ENCODE measurements around the gene NAGPA.

The NAGPA gene

DNA sequence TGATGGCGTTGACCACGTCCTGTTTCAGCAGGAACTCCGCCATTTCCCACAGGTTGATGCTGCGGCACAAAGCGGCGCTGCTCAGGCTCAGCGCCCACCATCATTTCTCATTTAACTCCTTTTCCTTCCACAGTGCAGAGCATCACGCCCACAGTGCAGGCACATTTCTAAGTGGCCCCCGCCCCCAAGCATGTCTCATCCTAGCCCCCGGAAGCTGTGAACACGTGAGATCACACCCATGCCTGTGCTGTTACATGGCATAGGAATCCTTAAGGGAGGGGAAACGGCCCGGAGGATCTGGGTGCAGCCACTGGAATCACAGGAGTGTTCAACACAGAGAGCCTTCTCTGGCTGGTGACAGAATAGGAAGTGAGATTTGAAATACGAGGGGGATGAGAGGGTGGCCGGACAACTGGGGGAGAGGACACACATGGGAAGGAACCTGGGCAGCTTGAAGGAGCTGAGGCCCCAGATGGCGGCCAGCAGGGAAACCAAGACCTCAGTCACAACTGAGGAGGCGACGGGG, 4.7 kb downstream of the NAGPA start:
- no peak for DNase-seq (ENCODE audit: low read depth in 3 of 3, low spot score in 1 of 3)

DNA sequence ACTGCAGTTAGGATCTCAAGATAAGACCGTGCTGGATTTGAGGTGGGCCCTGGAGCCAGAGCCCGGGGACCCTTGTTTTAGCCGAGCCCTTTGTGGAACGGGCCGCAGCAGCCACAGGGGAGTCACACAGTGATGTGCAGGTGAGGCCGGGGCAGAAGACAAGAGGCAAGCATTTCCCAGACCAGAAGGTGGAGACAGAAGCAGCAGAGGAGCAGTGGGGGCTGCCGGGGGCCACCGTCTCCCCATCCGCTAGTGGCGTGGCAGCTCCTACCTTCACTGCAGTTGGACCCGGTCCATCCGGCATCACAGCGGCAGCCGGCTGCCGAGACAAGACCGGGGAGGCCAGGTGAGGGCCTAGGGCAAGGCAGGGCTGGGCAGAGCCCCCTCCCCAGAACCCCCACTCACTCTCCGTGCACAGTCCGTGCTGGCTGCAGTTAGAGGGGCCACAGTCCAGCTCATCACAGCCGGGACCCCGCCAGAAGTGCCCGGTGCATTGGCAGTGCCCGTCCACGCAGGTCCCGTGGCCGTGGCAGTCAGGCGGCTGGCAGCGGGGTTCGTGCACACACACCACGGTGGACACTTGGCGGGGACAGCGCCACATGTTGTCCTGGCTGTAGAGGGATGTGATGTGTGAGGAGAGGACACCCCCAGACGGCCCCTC, 6.0 kb downstream of the NAGPA start:
- no peak for DNase-seq (ENCODE audit: low read depth in 3 of 3, low spot score in 1 of 3)

DNA sequence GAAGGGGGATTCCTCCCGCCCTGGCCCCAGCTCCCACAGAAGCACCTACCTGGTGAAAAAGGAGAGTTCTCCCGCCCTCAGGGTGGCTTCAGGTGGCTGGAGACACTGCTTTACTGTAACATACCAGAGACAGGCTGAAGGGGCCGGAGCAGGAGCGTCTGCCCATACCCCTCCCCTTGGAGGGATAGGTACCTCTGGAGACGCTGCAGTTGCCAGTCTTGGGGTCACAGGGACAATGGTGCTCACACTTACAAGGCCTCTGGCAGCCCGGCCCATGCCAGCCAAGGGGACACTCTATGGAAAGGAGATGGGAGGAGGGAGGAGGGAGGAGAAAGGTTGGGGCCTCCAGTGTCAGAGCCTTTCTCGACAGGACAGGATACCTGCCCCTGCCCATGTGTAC, 6.6 kb downstream of the NAGPA start:
- no peak for DNase-seq (ENCODE audit: low read depth in 3 of 3, low spot score in 1 of 3)

DNA sequence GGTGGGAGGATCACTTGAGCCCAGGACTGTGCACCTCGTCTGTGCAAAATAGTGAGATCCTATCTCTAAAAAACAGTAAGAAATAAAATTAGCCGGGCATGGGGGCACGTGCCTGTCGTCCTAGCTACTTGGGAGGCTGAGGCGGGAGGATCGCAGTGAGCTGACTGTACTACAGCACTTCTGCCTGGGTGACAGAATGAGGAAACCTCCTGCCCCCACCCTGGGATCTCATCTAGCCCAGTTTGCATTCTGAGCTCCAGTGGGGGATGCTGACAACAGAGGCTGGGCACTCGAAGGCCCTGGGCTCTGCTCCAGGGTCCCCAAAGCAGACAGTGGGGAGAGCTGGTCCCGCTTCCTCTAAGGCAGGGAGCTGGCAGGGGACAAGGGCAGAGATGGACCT, 7.1 kb downstream of the NAGPA start:
- no peak for DNase-seq (ENCODE audit: low read depth in 3 of 3, low spot score in 1 of 3)

DNA sequence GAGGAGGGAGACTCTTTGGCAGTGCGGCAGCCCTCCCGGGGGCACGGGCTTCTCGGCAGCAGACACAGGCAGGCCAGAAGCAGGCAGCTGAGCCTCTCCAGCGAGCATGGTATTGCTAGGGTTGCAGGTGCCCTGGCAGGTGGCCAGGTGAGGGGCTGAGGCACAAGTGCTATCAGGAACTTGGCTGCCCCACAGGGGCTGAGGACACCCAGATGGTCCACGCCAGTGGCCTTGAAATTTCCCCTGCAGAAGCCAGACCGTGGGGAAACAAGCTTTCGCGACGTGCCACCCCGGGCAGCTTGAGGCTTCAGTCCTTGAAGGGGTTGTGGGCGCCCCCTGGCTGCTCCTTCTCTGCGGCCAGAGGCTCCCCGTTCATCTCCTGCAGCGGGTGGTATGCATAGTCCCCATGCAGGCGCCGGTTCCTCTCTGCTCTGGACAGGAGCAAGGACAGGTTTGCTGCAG, 8.5 kb downstream of the NAGPA start:
- DNase-seq (ENCODE audit: low read depth in 3 of 3, low spot score in 1 of 3) = no peak

DNA sequence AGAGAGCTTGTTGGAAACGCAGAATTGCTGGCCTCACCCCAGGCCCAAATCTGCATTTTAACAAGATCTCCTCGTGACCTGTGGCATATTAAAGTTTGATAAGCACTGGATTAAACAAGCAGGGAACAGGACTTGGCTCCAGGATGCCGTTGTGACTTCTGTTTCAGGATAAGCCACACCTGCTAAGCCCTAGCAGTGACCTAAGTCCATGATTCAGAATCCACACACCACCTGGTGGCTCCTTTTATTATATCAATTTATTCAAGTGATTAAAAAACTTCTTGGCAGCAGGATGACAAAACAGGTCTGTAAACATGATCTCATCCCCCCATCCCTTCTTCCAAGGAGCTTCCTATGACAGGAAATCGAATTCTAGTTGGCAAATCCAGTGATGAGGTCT, 9.1 kb downstream of the NAGPA start:
- DNase-seq (ENCODE audit: low read depth in 3 of 3, low spot score in 1 of 3) = no peak

DNA sequence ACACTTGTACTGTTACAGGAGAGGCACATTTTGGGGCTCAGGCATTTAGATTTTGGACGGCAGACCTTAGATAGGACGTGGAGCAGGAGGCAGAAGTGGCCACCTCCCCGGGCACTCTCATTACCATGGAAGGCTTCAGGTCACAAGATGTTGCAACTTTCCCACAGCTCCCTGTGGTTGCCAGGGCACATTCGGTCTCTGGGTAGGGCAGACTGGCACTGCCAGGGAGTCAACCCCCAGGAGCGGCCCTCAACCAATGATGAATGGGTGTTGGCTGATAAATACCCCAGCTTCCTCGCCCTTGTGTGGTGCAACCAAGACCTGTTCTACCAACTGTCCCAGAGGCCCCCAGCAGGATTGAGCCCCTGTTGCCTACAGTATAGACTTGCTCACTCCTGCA, 11.2 kb downstream of the NAGPA start:
- DNase-seq (ENCODE audit: low read depth in 3 of 3, low spot score in 1 of 3) = no peak

DNA sequence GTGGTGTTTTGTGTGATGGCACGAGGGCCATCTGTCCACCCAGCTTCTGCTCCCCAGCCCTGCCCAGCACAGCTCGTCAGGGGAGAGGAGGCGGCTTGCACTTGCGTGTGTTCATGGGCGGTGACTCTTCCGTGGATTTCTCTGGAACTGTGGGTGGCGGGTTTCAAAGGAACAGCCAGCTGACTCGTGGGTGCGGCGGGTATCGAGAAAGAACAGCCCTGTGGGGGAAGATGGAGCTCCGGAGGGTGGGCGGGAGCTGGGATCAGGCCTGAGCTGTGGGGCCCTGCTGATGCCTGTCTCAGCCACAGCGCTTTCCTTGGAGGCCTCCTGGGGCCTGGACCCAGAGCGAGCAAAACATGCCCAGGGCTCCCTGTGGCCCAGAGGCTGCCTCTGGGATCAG, 13.2 kb downstream of the NAGPA start:
- DNase-seq (ENCODE audit: low read depth in 3 of 3, low spot score in 1 of 3) = no peak

DNA sequence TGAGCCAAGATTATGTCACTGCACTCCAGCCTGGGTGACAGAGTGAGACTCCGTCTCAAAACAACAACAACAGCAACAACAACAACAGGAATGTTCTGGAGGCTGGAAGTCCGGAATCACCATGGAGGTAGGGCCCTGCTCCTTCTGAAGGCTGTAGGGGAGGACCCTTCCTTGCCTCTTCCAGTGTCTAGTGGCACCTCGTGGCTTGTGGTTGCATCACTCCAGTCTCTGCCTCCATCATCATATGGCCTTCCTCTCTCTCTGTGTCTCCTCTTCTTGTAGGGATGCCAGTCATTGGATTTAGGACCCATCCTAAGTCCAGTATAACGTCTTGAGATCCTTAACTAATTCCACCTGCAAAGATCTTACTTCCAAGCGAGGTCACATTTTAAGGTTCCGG, 14.0 kb downstream of the NAGPA start:
- DNase-seq (ENCODE audit: low read depth in 3 of 3, low spot score in 1 of 3) = no peak

DNA sequence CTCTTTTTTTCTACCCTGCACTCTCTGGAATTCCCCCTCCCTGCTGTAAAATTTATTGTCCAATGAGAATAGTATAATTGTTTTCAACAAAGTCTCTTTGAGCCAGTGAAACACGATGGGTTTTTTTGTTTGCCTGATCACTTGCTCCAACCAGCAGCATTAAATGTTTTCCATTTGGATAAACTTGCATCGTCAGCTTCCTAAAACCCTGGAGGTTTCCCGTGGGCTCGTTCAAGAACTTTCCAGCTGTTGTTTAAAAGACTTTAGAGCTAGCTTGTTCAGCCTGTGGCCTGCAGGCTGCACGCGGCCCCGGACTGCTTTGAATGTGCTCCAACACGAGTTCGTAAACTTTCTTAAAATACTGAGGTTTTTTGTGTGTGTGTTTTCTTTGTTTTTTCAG, 14.9 kb downstream of the NAGPA start:
- DNase-seq (ENCODE audit: low read depth in 3 of 3, low spot score in 1 of 3) = no peak

DNA sequence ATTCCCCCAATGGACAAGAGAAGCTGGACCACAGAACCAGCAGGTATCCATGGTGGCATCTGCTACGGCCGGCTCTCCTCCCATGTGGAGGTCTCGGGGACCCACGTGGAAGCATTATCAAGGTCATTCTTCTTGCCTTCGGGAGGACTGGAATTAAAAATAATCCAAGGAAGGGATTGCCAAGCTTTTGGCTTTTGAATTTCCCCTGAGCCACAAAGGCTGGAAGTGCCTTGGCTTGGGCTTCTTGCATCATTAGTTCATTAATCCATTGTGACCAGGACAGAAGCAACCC, 16.1 kb downstream of the NAGPA start:
- DNase-seq (ENCODE audit: low read depth in 3 of 3, low spot score in 1 of 3) = no peak

DNA sequence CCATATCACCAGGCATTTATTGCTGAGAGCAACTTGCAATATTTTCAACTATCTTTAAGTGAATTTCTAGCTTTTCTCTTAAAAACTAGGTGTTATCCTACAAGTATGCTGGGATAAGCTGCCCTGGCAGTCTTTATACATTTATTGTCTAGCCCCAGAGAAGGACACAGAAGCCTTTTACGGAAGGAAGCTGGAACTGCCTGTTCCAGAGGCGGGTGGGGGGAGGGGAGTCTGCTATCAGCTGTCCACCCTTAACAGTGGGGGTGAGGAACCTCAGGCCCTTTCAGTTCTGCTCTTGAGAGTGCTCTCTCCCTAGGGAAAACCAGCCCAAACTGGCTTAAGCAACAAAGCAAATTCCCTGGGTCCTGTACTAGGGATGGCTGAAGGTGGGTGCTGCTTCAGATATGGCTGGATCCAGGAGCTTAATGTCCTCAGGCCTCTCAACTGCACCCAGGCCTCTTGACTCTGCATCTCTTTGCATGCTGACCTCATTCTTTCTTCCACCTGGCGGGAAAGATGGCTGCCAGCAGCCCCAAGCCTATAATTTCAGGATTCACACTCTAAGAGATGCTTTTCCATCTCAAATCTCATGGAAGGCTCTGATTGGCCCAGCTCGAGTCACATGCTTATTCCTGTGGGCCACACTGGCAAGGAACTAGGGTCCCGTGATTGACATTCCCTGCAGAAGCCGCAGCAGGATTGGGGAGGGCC, 16.6 kb downstream of the NAGPA start:
- DNase-seq (ENCODE audit: low read depth in 3 of 3, low spot score in 1 of 3) = no peak

DNA sequence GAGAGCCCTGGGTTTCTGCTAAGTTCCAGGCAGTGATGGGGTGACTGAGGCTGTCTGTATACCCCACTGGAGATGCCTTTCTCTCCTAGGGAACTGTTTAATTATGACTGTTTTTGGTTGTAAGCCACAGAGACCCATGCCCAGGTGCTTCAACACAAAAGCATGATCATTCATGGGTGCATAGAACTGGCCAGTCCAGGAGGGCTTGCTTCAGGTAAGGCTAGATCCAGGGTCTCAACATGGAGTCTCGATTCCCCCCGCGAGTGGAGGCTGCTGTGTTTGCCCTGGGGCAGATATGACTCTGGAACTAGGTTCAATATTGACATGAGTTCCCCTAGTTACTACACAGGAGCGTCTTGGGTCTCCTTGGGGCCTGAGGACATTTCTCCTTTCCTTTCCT, 17.8 kb downstream of the NAGPA start:
- no peak for DNase-seq (ENCODE audit: low read depth in 3 of 3, low spot score in 1 of 3)

DNA sequence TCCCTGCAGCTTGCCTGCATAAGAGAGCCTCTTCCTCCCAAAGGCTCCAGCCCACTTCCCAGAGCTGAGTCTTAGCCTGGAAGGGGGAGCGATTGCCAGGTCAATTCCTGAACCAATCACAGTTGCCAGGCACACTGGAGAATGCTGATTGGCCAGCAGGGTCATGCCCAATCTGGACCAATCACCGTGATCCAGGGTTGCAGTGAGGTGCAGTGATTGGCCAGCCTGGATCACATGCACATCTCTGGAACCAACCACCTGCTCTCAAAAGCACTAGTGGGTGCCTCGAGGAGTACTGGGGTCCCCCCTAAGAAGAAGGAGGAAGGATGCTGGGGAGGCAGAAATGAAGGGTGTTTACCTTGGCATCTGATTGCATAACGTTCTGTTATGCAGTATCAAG, 18.4 kb downstream of the NAGPA start:
- DNase-seq (ENCODE audit: low read depth in 3 of 3, low spot score in 1 of 3) = no peak

DNA sequence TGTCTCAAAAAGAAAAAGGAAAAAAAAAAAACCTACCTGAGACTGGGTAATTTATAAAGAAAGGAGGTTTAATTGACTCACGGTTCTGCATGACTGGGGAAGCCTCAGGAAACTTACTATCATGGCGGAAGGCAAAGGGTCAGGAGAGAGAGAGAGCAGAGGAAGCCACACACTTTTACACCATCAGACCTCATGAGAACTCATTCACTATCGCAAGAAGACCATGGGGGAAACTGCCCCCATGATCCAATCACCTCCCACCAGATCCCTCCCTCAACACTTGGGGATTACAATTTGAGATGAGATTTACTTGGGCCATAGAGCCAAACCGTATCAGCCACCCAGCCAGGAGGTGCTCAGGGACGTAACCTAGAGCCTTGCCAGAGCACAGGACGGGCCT, 20.8 kb downstream of the NAGPA start:
- no peak for DNase-seq (ENCODE audit: low read depth in 3 of 3, low spot score in 1 of 3)

DNA sequence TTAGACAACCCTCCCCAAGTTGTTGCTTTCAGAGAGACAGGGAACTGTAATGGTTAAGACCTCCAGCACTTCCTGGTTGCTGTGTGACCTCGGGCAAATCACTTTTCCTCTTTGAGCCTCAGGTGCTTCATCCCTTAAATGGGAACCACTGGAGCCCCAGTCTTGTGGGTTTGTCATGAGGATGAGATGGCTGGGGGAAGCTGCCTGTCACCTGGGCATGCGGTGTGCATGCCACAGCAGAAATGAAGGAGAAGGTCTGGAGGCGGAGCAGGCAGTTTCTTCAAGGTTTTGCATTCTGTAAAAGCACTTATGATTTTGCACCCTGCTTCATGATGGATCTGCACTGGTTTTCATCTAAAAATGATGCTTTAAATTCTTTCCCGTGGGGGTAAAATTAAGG, 22.1 kb downstream of the NAGPA start:
- DNase-seq (ENCODE audit: low read depth in 3 of 3, low spot score in 1 of 3) = no peak

DNA sequence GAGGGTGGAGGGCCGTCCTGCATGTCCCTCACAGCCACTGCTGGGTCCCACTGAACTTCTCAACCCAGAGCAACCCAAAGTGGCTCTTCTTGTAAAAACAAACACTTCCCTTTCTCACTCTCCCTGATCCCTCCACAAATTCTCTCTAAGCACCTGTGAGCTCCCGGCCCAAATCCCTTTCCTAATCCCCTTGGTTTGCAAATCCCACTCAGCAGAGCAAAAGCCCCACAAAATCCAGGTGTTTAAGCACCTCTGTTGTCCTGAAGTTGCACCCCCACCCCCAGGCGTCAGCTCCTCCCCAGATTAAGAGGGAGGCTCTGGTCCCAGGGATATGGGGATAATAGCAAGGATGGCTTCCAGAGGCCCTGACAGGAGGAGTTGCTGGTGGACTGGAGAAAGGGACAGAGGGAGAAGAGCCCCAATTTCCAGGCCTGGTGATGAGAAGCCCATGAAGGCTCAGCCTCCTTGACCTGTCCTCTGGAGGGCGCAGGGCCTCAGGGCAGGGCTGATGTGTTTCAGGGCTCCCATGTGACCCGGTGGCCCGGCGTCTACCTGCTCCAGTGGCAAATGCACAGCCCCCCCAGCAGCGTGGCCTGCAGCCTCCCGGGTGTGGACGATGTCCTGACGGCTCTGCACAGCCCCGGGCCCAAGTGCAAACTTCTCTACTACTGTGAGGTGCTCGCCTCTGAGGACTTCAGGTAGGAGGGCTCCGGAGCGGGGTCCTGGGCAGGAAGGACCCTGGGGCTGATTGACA, 23.0 kb downstream of the NAGPA start:
- DNase-seq (ENCODE audit: low read depth in 3 of 3, low spot score in 1 of 3) = no peak

DNA sequence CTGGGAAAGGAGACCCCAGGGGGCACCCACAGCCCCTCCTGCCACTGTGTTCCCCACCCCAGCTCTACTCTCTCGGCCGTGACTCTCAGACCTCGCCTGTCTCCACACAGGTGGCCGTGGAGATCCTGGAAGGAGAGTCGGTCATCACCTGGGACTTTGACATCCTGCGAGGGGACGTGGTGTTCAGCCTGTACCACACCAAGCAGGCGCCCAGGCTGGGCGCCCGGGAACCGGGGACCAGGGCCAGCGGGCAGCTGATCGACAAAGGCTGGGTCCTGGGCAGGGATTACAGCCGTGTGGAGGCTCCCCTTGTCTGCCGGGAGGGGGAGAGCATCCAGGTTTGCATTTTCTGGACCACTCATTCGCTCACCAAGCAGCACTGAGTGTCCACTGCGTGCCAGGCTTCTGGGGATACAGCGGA, 25.4 kb downstream of the NAGPA start:
- DNase-seq (ENCODE audit: low read depth in 3 of 3, low spot score in 1 of 3) = no peak

DNA sequence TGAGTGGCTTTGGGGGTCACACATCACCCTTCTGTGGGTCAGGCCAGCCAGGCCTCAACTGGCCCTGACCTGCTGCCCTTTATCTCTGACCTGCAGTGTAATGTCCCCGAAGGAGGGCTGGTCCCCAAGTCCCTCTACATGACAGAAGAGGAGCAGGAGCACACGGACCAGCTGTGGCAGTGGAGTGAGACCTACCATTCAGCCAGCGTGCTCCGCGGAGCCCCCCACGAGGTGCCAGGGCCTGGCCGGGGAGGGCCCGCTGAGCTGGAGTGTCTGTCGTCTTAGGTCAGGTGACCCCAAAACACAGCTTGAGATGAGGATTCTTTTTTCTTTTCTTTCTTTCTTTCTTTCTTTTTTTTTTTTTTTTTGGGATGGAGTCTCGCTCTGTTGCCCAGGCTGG, 26.5 kb downstream of the NAGPA start:
- DNase-seq (ENCODE audit: low read depth in 3 of 3, low spot score in 1 of 3) = no peak

DNA sequence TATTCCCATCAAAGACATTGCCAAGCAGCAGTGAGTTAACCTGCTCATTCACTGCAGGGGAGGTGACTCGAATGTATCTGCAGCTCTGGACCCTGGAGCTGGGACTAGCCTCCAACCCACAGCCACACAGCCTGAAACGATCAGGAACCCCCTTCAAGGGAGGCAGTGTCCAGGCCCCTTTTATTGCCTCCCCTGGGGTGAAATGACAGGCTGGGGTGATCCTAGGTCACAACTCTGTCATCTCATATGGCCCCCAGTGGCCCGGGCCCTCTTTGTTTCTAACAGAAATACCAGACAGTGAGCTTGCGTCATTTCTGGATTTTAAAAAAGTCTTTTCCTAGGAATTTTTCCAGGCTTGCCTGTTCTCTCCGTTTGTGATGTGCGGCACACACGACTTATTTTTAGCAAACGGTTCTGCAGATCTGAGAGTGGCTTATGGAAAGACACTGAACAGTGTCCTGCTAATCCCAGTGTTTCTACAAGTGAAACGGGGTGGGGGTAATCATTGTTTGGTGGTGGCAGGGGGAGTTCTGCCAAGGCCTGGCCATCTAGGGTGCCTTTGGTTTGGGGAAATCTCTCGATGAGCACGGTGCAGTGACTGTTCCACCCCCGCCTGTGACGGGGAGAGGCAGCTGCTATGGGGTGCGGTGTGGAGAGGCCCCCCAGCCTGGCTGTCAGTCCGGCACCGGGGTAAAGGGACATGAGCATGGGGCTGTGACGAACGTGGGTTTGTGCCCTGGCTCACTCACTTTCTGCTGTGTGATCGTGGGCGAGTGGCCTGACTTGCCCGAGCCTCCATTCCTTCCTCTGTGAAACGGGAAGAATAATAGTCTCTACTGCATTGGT, 27.2 kb downstream of the NAGPA start:
- no peak for DNase-seq (ENCODE audit: low read depth in 3 of 3, low spot score in 1 of 3)

DNA sequence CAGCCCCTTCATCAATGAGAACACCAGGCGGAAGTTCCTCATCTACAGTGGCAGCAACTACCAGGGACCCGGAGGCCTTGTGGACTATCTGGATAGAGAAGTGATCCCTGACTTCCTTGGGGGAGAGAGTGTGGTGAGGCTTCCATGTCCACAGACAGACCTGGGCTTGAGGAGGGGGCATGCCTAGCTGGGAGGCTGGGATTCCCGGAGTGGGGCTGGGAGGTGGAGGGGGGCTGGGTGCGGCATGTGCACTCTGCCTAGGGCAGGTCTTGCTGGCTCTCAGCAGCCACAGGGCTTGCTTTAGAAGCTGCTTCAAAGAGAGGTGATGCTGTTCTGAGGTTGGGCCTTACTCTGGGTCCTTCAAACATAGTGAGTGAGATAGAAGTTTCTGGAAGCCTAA, 27.8 kb downstream of the NAGPA start:
- DNase-seq (ENCODE audit: low read depth in 3 of 3, low spot score in 1 of 3) = no peak

Measured in stimulated activated CD4-positive, alpha-beta T cell treated with anti-CD3 and anti-CD28 coated beads, TNF-alpha, amount 100 ng/mL, for 1 hour (primary cell).